IMR-90 (cell line): ENCODE data around the gene PMIS2. TPM values are rescaled to one million over a fixed set of nuclear protein-coding genes. Genes with fewer than 3 reads are reported as not detected.

ENCODE experiments used
- ATAC-seq: fragments of 200-7000 bp; cut with Tn5 transposase; 2 replicates; pipeline ENCODE4 v1.9.1; 2020; ENCODE audit warnings: low read depth, mild to moderate bottlenecking, moderate library complexity
- BruUV-seq: library from RNA; stranded (reverse); fragments of 400-500 nt; replicated peaks from 2 replicates; lab custom pipeline; 2021; lab: Mats Ljungman, UMichigan
- CTCF ChIA-PET: fragments of 300-600 bp; formaldehyde crosslinking; extraction: SDS; loops from one replicate; lab custom pipeline; 2021; ENCODE audit warnings: antibody characterized with exemption; lab: Yijun Ruan, JAX
- POLR2A ChIA-PET: fragments of 300-600 bp; sonication (Branson Sonifier 250); formaldehyde crosslinking; loops from one replicate; lab custom pipeline; 2022; ENCODE audit warnings: antibody characterized with exemption; ENCODE audit not compliant: unreplicated experiment; lab: Charles Lee
- DNase-seq: peaks from one replicate; pipeline ENCODE4 v3.0.0; 2013
- H2AFZ ChIP-seq: replicated peaks from 2 replicates; pipeline ENCODE3; 2013; ENCODE audit warnings: low read length, mild to moderate bottlenecking; ENCODE audit not compliant: poor library complexity
- H2AK5ac ChIP-seq: 2 replicates; pipeline ENCODE4 v1.6.1; 2013; ENCODE audit warnings: low read depth, low read length, inconsistent platforms
- H2AK9ac ChIP-seq: replicated peaks from 2 replicates; pipeline ENCODE3; 2013; ENCODE audit warnings: mild to moderate bottlenecking, low read depth, low read length, moderate library complexity; ENCODE audit not compliant: poor library complexity
- H2BK120ac ChIP-seq: 2 replicates; pipeline ENCODE4 v1.6.1; 2013; ENCODE audit warnings: low read depth, low read length, inconsistent platforms
- H2BK15ac ChIP-seq: 3 replicates; pipeline ENCODE4 v1.6.1; 2013; ENCODE audit warnings: low read depth, low read length, inconsistent platforms
- H2BK20ac ChIP-seq: 2 replicates; pipeline ENCODE4 v1.6.1; 2013; ENCODE audit warnings: low read depth, mild to moderate bottlenecking, inconsistent platforms, low read length, moderate library complexity
- H2BK5ac ChIP-seq: 2 replicates; pipeline ENCODE4 v1.6.1; 2013; ENCODE audit warnings: mild to moderate bottlenecking, low read depth, low read length, inconsistent platforms; ENCODE audit not compliant: poor library complexity, severe bottlenecking
- H3K14ac ChIP-seq: replicated peaks from 2 replicates; pipeline ENCODE4 v1.6.1; 2013; ENCODE audit warnings: low read depth, low read length, inconsistent platforms
- H3K18ac ChIP-seq: 2 replicates; pipeline ENCODE4 v1.6.1; 2013; ENCODE audit warnings: low read depth, low read length, control low read depth
- H3K23ac ChIP-seq: 2 replicates; pipeline ENCODE4 v1.6.1; 2013; ENCODE audit warnings: low read depth, low read length, inconsistent platforms
- H3K27ac ChIP-seq: 2 replicates; pipeline ENCODE4 v1.5.1; 2013; ENCODE audit warnings: mild to moderate bottlenecking, control low read depth, low read length; ENCODE audit not compliant: insufficient read depth
- H3K27me3 ChIP-seq: 2 replicates; pipeline ENCODE4 v1.6.1; 2013; ENCODE audit warnings: low read length; ENCODE audit not compliant: control insufficient read depth, insufficient read depth
- H3K36me3 ChIP-seq: 2 replicates; pipeline ENCODE4 v1.6.1; 2013; ENCODE audit warnings: low read length, mixed read lengths; ENCODE audit not compliant: control insufficient read depth, insufficient read depth
- H3K4ac ChIP-seq: 2 replicates; pipeline ENCODE4 v1.6.1; 2013; ENCODE audit warnings: low read depth, low read length, inconsistent platforms
- H3K4me1 ChIP-seq: 2 replicates; pipeline ENCODE4 v1.6.1; 2013; ENCODE audit warnings: low read length, mixed read lengths; ENCODE audit not compliant: control insufficient read depth, insufficient read depth
- H3K4me2 ChIP-seq: 2 replicates; pipeline ENCODE4 v1.6.1; 2013; ENCODE audit warnings: low read depth, mild to moderate bottlenecking, control low read depth, low read length, moderate library complexity
- H3K4me3 ChIP-seq: 2 replicates; pipeline ENCODE4 v1.5.1; 2013; ENCODE audit warnings: low read depth, mild to moderate bottlenecking, control low read depth, low read length, moderate library complexity; ENCODE audit not compliant: insufficient read depth
- H3K56ac ChIP-seq: 2 replicates; pipeline ENCODE4 v1.6.1; 2013; ENCODE audit warnings: low read length, inconsistent platforms; ENCODE audit not compliant: insufficient read depth; ENCODE audit errors: extremely low read depth
- H3K79me1 ChIP-seq, 2 experiments: 2 replicates each; pipeline ENCODE4 v1.6.1; 2013; ENCODE audit warnings: low read length in 2 of 2, inconsistent platforms in 1 of 2, low read depth in 1 of 2
- H3K9ac ChIP-seq: 2 replicates; pipeline ENCODE4 v1.6.1; 2013; ENCODE audit warnings: low read depth, low read length, control low read depth
- H3K9me1 ChIP-seq: 2 replicates; pipeline ENCODE4 v1.6.1; 2013; ENCODE audit warnings: low read length, inconsistent platforms; ENCODE audit not compliant: insufficient read depth
- H3K9me3 ChIP-seq: 2 replicates; pipeline ENCODE4 v1.6.1; 2013; ENCODE audit warnings: low read length; ENCODE audit not compliant: control insufficient read depth, insufficient read depth
- H4K20me1 ChIP-seq: 2 replicates; pipeline ENCODE4 v1.6.1; 2013; ENCODE audit warnings: low read length, inconsistent platforms; ENCODE audit not compliant: insufficient read depth
- H4K5ac ChIP-seq: 2 replicates; pipeline ENCODE4 v1.6.1; 2013; ENCODE audit warnings: mild to moderate bottlenecking, low read depth, low read length, control low read depth
- H4K8ac ChIP-seq, 2 experiments: 2 replicates each; pipeline ENCODE4 v1.6.1; 2013; ENCODE audit warnings: low read depth in 2 of 2, low read length in 2 of 2, control low read depth in 1 of 2, inconsistent platforms in 1 of 2
- H4K91ac ChIP-seq: 2 replicates; pipeline ENCODE4 v1.6.1; 2013; ENCODE audit warnings: low read depth, low read length, inconsistent platforms; ENCODE audit not compliant: insufficient read depth
- CEBPB ChIP-seq: IDR thresholded peaks from 2 replicates; pipeline ENCODE4 v1.6.1; 2012; ENCODE audit warnings: low read depth, low read length, improper control_type of control experiment
- MAZ ChIP-seq: IDR thresholded peaks from 2 replicates; pipeline ENCODE4 v1.6.1; 2012; ENCODE audit warnings: low read depth, mild to moderate bottlenecking, low read length, improper control_type of control experiment, moderate library complexity, borderline replicate concordance
- MXI1 ChIP-seq: IDR thresholded peaks from 2 replicates; pipeline ENCODE4 v1.6.1; 2012; ENCODE audit warnings: low read depth, mild to moderate bottlenecking, low read length, moderate library complexity, borderline replicate concordance
- NFE2L2 ChIP-seq: fragments of 150-350 bp; IDR thresholded peaks from 2 replicates; pipeline ENCODE4 v1.6.1; 2016; ENCODE audit warnings: low read depth, mild to moderate bottlenecking, low read length
- POLR2A ChIP-seq: IDR thresholded peaks from 2 replicates; pipeline ENCODE4 v1.6.1; 2012; ENCODE audit warnings: mild to moderate bottlenecking, low read depth, low read length
- RAD21 ChIP-seq: IDR thresholded peaks from 2 replicates; pipeline ENCODE4 v1.6.1; 2012; ENCODE audit warnings: low read length, improper control_type of control experiment
- RCOR1 ChIP-seq: IDR thresholded peaks from 2 replicates; pipeline ENCODE4 v1.6.1; 2012; ENCODE audit warnings: mild to moderate bottlenecking, low read length, improper control_type of control experiment; ENCODE audit not compliant: insufficient replicate concordance
- RFX5 ChIP-seq: IDR thresholded peaks from 2 replicates; pipeline ENCODE4 v1.8.0; 2012; ENCODE audit warnings: low read depth, mild to moderate bottlenecking, low read length, moderate library complexity
- WGBS, 2 experiments: methylation state at CpG; one replicate each; pipeline versions ENCODE4 v1.1.5 to v1.1.7; 2013; ENCODE audit warnings: missing lambda C conversion rate in 2 of 2; ENCODE audit not compliant: insufficient read length in 1 of 2; ENCODE audit errors: extremely low coverage in 2 of 2; 5-methylcytosine and 5-hydroxymethylcytosine counted together
- dilution Hi-C: fragments of 300-500 bp; cut with HindIII; formaldehyde crosslinking; loops from one replicate; pipeline ENCODE4 v1.14.3; 2018; ENCODE audit warnings: low sequenced_read_pairs; ENCODE audit not compliant: unreplicated experiment
- in situ Hi-C: fragments of 300-500 bp; cut with MboI; formaldehyde crosslinking; loops from 3 replicates; pipeline ENCODE4 v1.14.3; 2019; ENCODE audit warnings: low sequenced_read_pairs, inconsistent platforms, mixed read lengths
- intact Hi-C: fragments of 100-400 bp; cut with micrococcal nuclease; formaldehyde crosslinking; loops from 2 replicates; pipeline ENCODE4 v1.10.0; 2022
- polyA plus RNA-seq, 3 experiments: library from polyadenylated mRNA; depleted of rRNA; stranded (reverse); fragments of >200 nt; gene quantifications; 2 replicates each; pipeline ENCODE4 v1.2.3, GENCODE V29; 2012; ENCODE audit warnings: low replicate concordance in 1 of 3
- total RNA-seq: library from RNA; depleted of rRNA; stranded (reverse); fragments of >200 nt; gene quantifications from 2 replicates; pipeline ENCODE4 v1.2.3, GENCODE V29; 2012
- TF ChIP-seq, protein P1 (sequence below): fragments of 150-350 bp; IDR thresholded peaks from 2 replicates; pipeline ENCODE4 v1.6.1; 2016; ENCODE audit warnings: low read depth, mild to moderate bottlenecking, low read length, moderate library complexity, borderline replicate concordance

The PMIS2 gene
- total and polyA plus RNA-seq, 2 of the 4 experiments (the other 2 are of a cell fraction): not detected

DNA sequence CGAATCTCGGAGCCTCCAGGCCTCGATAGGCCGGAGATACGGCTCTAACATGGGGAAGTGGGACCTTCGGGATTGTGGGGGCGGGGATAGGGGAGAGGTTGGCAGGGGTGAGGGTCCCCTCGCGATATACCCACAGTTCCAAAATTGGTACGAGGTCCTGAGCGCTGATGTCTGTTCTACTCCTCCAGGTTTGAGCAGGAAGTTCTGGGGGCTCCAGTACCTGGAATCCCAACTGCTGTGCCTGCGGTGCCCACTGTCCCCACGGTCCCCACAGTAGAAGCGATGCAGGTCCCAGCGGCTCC is 43.3 kb downstream of the PMIS2 start (continued):
- TF ChIP-seq RAD21: no peak
- no peak for TF ChIP-seq RCOR1
- no peak for TF ChIP-seq NFE2L2
- TF ChIP-seq MAZ: no peak
- TF ChIP-seq POLR2A: no peak
- no peak for TF ChIP-seq MXI1
- TF ChIP-seq RFX5: no peak

DNA sequence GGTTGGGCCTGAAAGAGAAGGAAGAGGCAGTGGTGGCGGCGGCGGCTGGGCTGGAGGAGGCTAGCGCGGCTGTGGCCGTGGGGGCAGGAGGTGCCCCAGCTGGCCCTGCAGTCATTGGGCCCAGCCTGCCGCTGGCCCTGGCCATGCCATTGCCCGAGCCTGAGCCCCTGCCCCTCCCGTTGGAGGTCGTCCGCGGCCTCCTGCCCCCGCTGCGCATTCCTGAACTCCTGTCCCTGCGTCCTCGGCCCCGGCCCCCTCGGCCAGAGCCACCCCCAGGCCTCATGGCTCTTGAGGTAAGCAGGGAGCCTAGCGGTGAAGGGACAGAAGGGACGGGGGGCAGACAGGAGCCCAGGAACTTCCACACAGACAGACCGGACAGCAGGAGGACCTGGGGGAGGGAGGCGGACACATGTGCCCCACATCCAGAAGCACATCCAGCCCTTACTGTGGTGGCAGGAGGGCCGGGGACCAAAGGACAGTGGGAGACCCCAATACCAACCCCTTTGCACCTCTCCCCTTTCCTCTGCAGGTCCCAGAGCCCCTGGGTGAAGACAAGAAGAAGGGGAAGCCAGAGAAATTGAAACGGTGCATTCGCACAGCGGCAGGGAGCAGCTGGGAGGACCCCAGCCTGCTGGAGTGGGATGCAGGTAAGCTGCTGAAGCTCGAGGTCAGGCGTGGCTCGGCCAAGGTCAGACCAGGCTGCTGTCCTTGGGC is 47.9 kb downstream of the PMIS2 start:
- H3K56ac ChIP-seq: no peak overlapping the region
- ChIA-PET POLR2A (no interaction called here), CTCF (no interaction called here)
- in situ Hi-C loops (no loop called here), dilution Hi-C loops (no loop called here), intact Hi-C loops (no loop called here)
- no peaks in the 10 kb centered on the region for H4K20me1 ChIP-seq
- no peak for TF ChIP-seq NFE2L2
- TF ChIP-seq, protein P1, sequence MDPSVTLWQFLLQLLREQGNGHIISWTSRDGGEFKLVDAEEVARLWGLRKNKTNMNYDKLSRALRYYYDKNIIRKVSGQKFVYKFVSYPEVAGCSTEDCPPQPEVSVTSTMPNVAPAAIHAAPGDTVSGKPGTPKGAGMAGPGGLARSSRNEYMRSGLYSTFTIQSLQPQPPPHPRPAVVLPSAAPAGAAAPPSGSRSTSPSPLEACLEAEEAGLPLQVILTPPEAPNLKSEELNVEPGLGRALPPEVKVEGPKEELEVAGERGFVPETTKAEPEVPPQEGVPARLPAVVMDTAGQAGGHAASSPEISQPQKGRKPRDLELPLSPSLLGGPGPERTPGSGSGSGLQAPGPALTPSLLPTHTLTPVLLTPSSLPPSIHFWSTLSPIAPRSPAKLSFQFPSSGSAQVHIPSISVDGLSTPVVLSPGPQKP: no peak
- no peak for TF ChIP-seq MAZ
- TF ChIP-seq CEBPB: no peak
- TF ChIP-seq POLR2A: no peak
- H3K36me3 ChIP-seq: peaks cover 66% of the 10 kb centered on the region
- DNase-seq (no peak), ATAC-seq (no peak)
- H3K9me3 ChIP-seq: no peaks in the 10 kb centered on the region
- no peak overlapping the region for H4K8ac ChIP-seq
- no peak overlapping the region for H3K4me2 ChIP-seq
- peaks cover 2% of the 10 kb centered on the region; the same call in 1 of the 2 replicates for H3K4me1 ChIP-seq
- WGBS, 2 experiments: 93% methylated on average over 11 of the region's 29 CpGs; no CpG with 5 or more reads in 1 of the 2 experiments
- no peak overlapping the region for H2BK15ac ChIP-seq
- no peak overlapping the region for H3K23ac ChIP-seq
- no peak overlapping the region for H2BK120ac ChIP-seq
- BruUV-seq: no TSS peak
- H4K91ac ChIP-seq: no peak overlapping the region
- no peak overlapping the region for H2BK20ac ChIP-seq
- H3K14ac ChIP-seq: no peak overlapping the region
- H3K4ac ChIP-seq: no peak overlapping the region
- no peak overlapping the region for H2AK5ac ChIP-seq
- H3K9ac ChIP-seq: no peak overlapping the region
- H3K9me1 ChIP-seq: 0 out of 2 replicates have a peak, but pooled peaks cover 2% of the 10 kb centered on the region
- H3K4me3 ChIP-seq: no peak overlapping the region
- no peak overlapping the region for H3K27ac ChIP-seq
- H4K5ac ChIP-seq: no peak overlapping the region
- no peak overlapping the region for H2BK5ac ChIP-seq
- no peaks in the 10 kb centered on the region for H3K27me3 ChIP-seq
- no peak overlapping the region for H2AFZ ChIP-seq
- peaks cover 12 to 20% of the 10 kb centered on the region in 2 experiments for H3K79me1 ChIP-seq
- H3K18ac ChIP-seq: no peak overlapping the region
- H2AK9ac ChIP-seq: no peak overlapping the region
